ENCODE measurements around the gene GGNBP2.

- TF ChIP-seq CTCF (IDR thresholded peaks at IDR 0.05; ENCODE audit: low read depth, low read length) (no peak), EZH2phosphoT487 (IDR thresholded peaks at IDR 0.05; ENCODE audit: low read depth) (no peak)
Observed at GRCh38 chr17:36503456-36504155, 41.1 kb upstream of the GGNBP2 start.

All from OCI-LY3 (cell line).